HT-29 (cell line): Measurements from ENCODE around the gene RNF32. TPM values are rescaled to one million over a fixed set of nuclear protein-coding genes. Genes with fewer than 3 reads are reported as not detected.
A peak's percentile ranks its signal among the peaks of the same experiment; 100 is the strongest.
"Not testable (repeated sequence)": the region's sequence is repeated elsewhere in the genome, so short reads cannot be mapped to it uniquely, and the experiment has no call there.

Experiments
- DNase-seq: peaks from one replicate; pipeline ENCODE4 v3.0.0-alpha.2; 2015; ENCODE audit warnings: low spot score
- total RNA-seq: library from RNA; depleted of rRNA; stranded (reverse); fragments of >200 nt; shearing (Covaris generic); gene quantifications from 2 replicates; pipeline ENCODE4 v1.2.3, GENCODE V29; 2014

RNF32 gene
- total RNA-seq, 1 experiment from 2014 or later, result 0.66 TPM

GRCh38 chr7:156614434-156615264, 25.9 kb upstream of the RNF32 start:
- peak; percentile 85 for DNase-seq

- no peak for DNase-seq
Observed at GRCh38 chr7:156616269-156617202, 24.0 kb upstream of the RNF32 start.

GRCh38 chr7:156617215-156617614, 23.4 kb upstream of the RNF32 start:
- no peak for DNase-seq

GRCh38 chr7:156618078-156618779, 22.3 kb upstream of the RNF32 start:
- no peak for DNase-seq

GRCh38 chr7:156618780-156619367, 21.7 kb upstream of the RNF32 start:
- no peak for DNase-seq

GRCh38 chr7:156619488-156620290, 20.9 kb upstream of the RNF32 start:
- not testable (repeated sequence) for DNase-seq

GRCh38 chr7:156620291-156620675, 20.3 kb upstream of the RNF32 start:
- DNase-seq, result no peak

- no peak for DNase-seq
Observed at GRCh38 chr7:156621652-156622051, 18.9 kb upstream of the RNF32 start.

- no peak for DNase-seq
Observed at GRCh38 chr7:156625580-156625979, 15.0 kb upstream of the RNF32 start.

- no peak for DNase-seq
Observed at GRCh38 chr7:156626220-156626895, 14.2 kb upstream of the RNF32 start.

- DNase-seq, result no peak
Observed at GRCh38 chr7:156628562-156628961, 12.0 kb upstream of the RNF32 start.

- DNase-seq, result no peak
Observed at GRCh38 chr7:156629873-156630272, 10.7 kb upstream of the RNF32 start.

GRCh38 chr7:156634117-156634516, 6.5 kb upstream of the RNF32 start:
- no peak for DNase-seq

GRCh38 chr7:156635529-156636385, 4.8 kb upstream of the RNF32 start:
- no peak for DNase-seq

- not testable (repeated sequence) for DNase-seq
Observed at GRCh38 chr7:156637093-156637492, 3.5 kb upstream of the RNF32 start.

GRCh38 chr7:156638443-156639077, 2.0 kb upstream of the RNF32 start:
- no peak for DNase-seq

- DNase-seq, result no peak
Observed at GRCh38 chr7:156639426-156640256, 933 bp upstream of the RNF32 start.
